HL-60/S4 (cell line): ENCODE results near the gene HNRNPUL1.
"Not testable (repeated sequence)": the region's sequence is repeated elsewhere in the genome, so short reads cannot be mapped to it uniquely, and the experiment has no call there.

ENCODE experiments used
- in situ Hi-C: fragments of 300-500 bp; cut with MboI; formaldehyde crosslinking; loops from 2 replicates; pipeline ENCODE4 v1.14.3; 2022; ENCODE audit warnings: low sequenced_read_pairs

The HNRNPUL1 gene

GRCh38 chr19:41324231-41324702 lies 60.1 kb downstream of the HNRNPUL1 start:
- in situ Hi-C loops = no loop called here

- in situ Hi-C loops = no loop called here
Observed at GRCh38 chr19:41324921-41325639, 60.9 kb downstream of the HNRNPUL1 start.

- in situ Hi-C loops = no loop called here
Observed at GRCh38 chr19:41325640-41325946, 61.4 kb downstream of the HNRNPUL1 start.

GRCh38 chr19:41325947-41326706 lies 62.0 kb downstream of the HNRNPUL1 start:
- in situ Hi-C loops = no loop called here

GRCh38 chr19:41327076-41327575 lies 63.0 kb downstream of the HNRNPUL1 start:
- in situ Hi-C loops = no loop called here

GRCh38 chr19:41327576-41328156 lies 63.5 kb downstream of the HNRNPUL1 start:
- in situ Hi-C loops = no loop called here

GRCh38 chr19:41328157-41328841 lies 64.1 kb downstream of the HNRNPUL1 start:
- in situ Hi-C loops = no loop called here

GRCh38 chr19:41328842-41329225 lies 64.7 kb downstream of the HNRNPUL1 start:
- in situ Hi-C loops = no loop called here

- in situ Hi-C loops = no loop called here
Observed at GRCh38 chr19:41330481-41330880, 66.3 kb downstream of the HNRNPUL1 start.

GRCh38 chr19:41330946-41331678 lies 66.9 kb downstream of the HNRNPUL1 start:
- in situ Hi-C loops = no loop called here

- in situ Hi-C loops = no loop called here
Observed at GRCh38 chr19:41332000-41332399, 67.8 kb downstream of the HNRNPUL1 start.

- in situ Hi-C loops = no loop called here
Observed at GRCh38 chr19:41332468-41332867, 68.3 kb downstream of the HNRNPUL1 start.

GRCh38 chr19:41334793-41335192 lies 70.6 kb downstream of the HNRNPUL1 start:
- in situ Hi-C loops = no loop called here

GRCh38 chr19:41335467-41335866 lies 71.3 kb downstream of the HNRNPUL1 start:
- in situ Hi-C loops = no loop called here

GRCh38 chr19:41339936-41340335 lies 75.8 kb downstream of the HNRNPUL1 start:
- in situ Hi-C loops = no loop called here

GRCh38 chr19:41341669-41342490 lies 77.7 kb downstream of the HNRNPUL1 start:
- in situ Hi-C loops = no loop called here

GRCh38 chr19:41344162-41344561 lies 80.0 kb downstream of the HNRNPUL1 start:
- in situ Hi-C loops = no loop called here

- in situ Hi-C loops = not testable (repeated sequence)
Observed at GRCh38 chr19:41346916-41347315, 82.7 kb downstream of the HNRNPUL1 start.

- in situ Hi-C loops = no loop called here
Observed at GRCh38 chr19:41350735-41351338, 86.7 kb downstream of the HNRNPUL1 start.
